ENCODE data around the gene C9orf152. TPM values are rescaled to one million over a fixed set of nuclear protein-coding genes. Genes with fewer than 3 reads are reported as not detected.

Gene C9orf152
- total RNA-seq, 3 donors from 2014 or later: 20.4 to 69.4 (median 42.9) TPM

DNA sequence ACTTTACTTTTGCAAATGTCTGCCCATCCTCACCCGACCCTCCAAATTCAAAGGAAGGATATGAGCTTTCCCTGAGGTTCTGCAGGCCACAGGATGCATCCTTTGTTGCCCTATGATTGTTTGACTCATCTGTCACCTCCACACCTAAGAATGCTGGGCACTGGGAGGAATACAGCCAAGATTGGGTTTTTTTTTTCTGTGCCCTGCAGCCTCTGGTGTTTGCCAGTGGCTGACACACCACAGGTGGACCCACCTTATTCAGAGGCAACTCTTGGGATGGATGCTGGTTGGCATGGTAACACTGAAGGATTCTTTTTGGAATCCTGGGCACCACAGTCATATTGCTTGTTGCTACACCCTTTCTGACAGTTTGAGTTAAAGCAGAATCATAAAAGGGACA is 29.7 kb downstream of the C9orf152 start:
- intact Hi-C loops (cut with DNase I, micrococcal nuclease): no loop called here

DNA sequence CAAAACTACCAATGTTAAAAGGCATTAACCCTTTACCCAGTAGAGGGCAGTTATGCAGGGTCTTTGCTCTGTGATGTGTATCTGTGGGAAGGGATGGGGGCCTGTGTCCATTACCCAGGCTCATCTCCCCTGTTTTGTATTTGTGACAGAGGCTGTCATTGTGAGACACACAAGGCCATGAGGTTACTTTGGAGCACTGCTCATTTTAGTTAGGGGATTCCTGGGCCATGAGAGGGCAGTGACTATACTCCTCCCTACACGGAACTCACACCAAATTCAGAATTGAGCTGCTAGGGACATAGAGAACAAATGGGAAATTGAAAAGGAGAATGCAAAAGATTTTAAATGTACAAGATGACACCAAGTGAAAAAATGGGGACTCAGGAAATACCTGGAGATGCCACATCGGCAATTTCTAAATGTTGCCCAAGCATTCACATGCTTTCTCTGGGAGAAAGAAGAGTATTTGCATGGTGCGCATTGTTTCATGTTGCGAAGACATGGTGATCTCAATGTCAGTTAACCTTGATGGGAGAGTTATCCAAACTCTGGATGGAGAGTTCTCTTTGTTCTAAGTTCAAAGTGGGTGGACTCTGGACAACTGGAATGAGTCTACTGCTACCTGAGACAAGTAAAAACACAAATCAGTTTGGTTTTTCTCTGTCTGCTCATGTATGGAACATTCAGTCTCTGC is 32.5 kb downstream of the C9orf152 start:
- intact Hi-C loops (cut with DNase I, micrococcal nuclease): no loop called here
- no peak overlapping the region for H3K4me3 ChIP-seq
- TF ChIP-seq, protein P1, sequence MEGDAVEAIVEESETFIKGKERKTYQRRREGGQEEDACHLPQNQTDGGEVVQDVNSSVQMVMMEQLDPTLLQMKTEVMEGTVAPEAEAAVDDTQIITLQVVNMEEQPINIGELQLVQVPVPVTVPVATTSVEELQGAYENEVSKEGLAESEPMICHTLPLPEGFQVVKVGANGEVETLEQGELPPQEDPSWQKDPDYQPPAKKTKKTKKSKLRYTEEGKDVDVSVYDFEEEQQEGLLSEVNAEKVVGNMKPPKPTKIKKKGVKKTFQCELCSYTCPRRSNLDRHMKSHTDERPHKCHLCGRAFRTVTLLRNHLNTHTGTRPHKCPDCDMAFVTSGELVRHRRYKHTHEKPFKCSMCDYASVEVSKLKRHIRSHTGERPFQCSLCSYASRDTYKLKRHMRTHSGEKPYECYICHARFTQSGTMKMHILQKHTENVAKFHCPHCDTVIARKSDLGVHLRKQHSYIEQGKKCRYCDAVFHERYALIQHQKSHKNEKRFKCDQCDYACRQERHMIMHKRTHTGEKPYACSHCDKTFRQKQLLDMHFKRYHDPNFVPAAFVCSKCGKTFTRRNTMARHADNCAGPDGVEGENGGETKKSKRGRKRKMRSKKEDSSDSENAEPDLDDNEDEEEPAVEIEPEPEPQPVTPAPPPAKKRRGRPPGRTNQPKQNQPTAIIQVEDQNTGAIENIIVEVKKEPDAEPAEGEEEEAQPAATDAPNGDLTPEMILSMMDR (IDR thresholded peaks at IDR 0.05): no peak
- H3K9me3 ChIP-seq: no peaks in the 10 kb centered on the region
- ATAC-seq (no peak), DNase-seq (no peak)
- no peaks in the 10 kb centered on the region for H3K36me3 ChIP-seq (ENCODE audit: low read depth)
- H3K4me1 ChIP-seq (ENCODE audit: low read depth): no peaks in the 10 kb centered on the region

More for the DNA sequence above, 29.7 kb downstream of the C9orf152 start:
- TF ChIP-seq, protein P1 (IDR thresholded peaks at IDR 0.05): no peak
- Histone ChIP-seq H3K9me3 (no peaks in the 10 kb centered on the region), H3K4me3 (no peak overlapping the region), H3K36me3 (ENCODE audit: low read depth) (no peaks in the 10 kb centered on the region), H3K4me1 (ENCODE audit: low read depth) (no peaks in the 10 kb centered on the region)
- DNase-seq (no peak), ATAC-seq (no peak)

DNA sequence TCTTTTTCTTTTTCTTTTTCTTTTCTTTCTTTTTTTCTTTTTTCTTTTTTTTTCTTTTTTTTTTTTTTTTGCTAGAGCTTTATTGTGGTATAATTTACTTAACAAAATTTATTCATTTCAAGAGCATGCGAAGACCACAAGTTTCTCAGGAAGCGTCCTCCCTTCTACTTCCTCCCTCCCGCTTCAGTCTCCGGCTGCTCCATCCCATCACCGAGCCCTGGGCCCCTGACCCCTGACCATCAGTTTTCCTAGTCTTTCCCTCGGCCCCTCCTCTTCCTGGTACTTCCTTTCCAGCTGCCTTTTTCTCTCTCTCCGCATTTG is 34.7 kb downstream of the C9orf152 start:
- intact Hi-C loops (cut with DNase I, micrococcal nuclease): no loop called here
- H3K4me1 ChIP-seq (ENCODE audit: low read depth): no peaks in the 10 kb centered on the region
- ATAC-seq (no peak), DNase-seq (no peak)
- TF ChIP-seq, protein P1 (IDR thresholded peaks at IDR 0.05): no peak
- H3K4me3 ChIP-seq: no peak overlapping the region
- H3K9me3 ChIP-seq: no peaks in the 10 kb centered on the region
- no peaks in the 10 kb centered on the region for H3K36me3 ChIP-seq (ENCODE audit: low read depth)

DNA sequence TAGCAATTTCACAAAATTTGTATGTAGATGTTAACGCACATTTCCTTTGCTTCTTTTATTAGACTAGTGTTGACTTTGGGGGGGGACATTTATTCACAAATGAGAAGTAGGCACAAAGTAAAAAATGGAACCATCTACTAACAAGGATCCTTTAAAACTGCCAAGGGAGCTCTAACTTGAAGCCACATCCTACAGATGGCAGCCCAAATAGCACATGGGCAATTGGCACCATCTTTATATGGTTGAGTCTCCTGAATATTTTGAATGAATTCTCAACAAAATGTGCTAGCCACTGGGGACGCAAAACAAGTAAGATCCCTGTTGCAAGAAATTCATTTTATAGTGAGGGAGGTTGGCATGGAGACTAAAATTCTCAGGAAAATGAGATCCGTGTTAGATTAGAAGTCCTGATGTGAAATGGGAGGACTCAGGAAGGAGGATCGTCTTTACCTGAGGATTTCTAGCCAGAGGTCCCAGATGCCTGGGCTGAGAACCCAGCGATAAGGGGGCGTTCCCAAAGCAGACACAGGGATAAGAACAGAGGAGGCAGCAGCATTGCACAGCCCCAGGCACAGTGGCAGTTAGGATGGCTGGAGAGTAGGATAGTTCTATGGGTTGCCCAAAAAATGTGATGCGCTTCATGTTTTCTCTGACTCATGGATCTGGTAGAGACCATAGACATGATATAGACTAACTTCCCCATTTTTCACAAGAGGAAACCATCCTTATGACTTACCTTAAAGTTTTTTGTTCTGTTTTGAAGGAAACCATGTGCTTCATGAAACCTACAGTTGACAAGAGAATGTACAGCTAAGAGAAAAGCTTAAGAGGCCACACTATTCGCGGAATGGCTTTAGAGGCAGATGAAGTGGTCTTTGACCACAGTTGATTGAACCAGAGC is 37.4 kb downstream of the C9orf152 start:
- Histone ChIP-seq H3K36me3 (ENCODE audit: low read depth) (no peaks in the 10 kb centered on the region), H3K4me3 (no peak overlapping the region), H3K4me1 (ENCODE audit: low read depth) (no peaks in the 10 kb centered on the region), H3K9me3 (no peaks in the 10 kb centered on the region)
- ATAC-seq (no peak), DNase-seq (no peak)
- intact Hi-C loops (cut with DNase I, micrococcal nuclease): no loop called here
- TF ChIP-seq, protein P1 (IDR thresholded peaks at IDR 0.05): no peak

DNA sequence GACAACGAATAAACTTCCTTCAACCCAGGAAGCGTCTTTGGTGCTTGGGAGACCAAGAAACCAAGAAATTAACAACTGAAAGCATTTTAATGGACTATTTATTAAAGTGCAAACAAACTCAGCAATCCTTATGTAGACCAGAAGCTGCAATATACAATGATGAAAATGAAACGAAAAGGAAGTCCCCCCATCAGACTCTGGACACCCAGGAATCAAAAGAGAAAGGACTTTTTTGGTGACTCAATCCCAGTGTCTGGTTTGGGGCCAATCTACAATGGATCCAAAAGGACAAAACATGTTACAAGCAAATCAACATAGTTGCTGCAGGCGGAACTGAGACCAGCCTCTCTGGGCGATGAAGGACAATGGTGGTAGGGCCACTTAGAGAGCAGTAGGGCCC is 39.5 kb downstream of the C9orf152 start:
- no peak overlapping the region for H3K4me3 ChIP-seq
- intact Hi-C loops (cut with DNase I, micrococcal nuclease): no loop called here
- DNase-seq (no peak), ATAC-seq (no peak)
- TF ChIP-seq, protein P1 (IDR thresholded peaks at IDR 0.05): no peak
- no peaks in the 10 kb centered on the region for H3K4me1 ChIP-seq (ENCODE audit: low read depth)
- no peaks in the 10 kb centered on the region for H3K36me3 ChIP-seq (ENCODE audit: low read depth)
- H3K9me3 ChIP-seq: no peaks in the 10 kb centered on the region
